Measurements from ENCODE around the gene B3GALT4.

B3GALT4 gene

DNA sequence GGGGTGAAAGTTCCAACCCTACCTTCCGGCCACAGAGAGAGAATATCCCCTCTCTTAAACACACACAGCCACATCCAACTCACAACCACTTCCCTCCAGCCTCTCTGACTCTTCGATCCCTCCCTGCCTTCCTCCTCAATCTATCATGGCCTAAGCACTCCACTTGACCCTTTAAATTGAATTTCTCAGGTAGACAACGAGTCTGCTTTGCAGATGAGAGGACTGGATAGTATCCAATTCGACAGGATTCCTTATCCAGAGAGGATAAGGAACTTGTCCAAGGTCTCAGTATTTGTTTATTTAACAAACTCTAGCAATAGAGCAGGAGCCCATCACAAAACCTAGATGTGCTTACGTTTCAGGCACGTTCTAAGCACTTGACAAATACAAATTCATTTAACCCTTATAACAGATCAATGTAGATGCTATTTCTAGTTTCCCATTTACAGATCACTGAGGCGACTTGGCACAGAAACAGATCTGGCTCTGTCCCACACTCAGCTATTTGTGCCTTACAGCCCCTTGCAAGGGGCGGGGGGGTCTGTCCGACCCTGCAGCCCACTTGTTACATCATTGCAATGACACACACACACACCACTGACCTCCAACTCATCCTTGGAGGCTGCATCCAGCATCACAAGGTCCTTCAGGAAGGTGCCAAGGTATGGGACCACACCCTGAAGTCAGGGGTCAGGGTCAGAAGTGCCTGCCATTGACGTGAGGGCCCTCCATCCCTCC is 17.3 kb downstream of the B3GALT4 start:
- H4K20me1 ChIP-seq: peaks cover 0 to 49% (median 17%) of the 10 kb centered on the region in 11 experiments; a peak in 14 of 22 replicates
- peak overlapping the region in 3 of 11 experiments; percentile 30 to 99 (median 48); a peak in 6 of 22 replicates for H3K4me2 ChIP-seq
- peak overlapping the region in 6 of 11 experiments; percentile 25 to 99 (median 92); a peak in 9 of 22 replicates for H3K9ac ChIP-seq
- no peak overlapping the region for H3K4me3 ChIP-seq
- peaks cover 57 to 65% (median 61%) of the 10 kb centered on the region in 11 experiments for H3K36me3 ChIP-seq
- TF ChIP-seq Cebpa-rat (IDR thresholded peaks at IDR 0.05): no peak
- H3K27me3 ChIP-seq: no peaks in the 10 kb centered on the region
- no peak overlapping the region for H3K27ac ChIP-seq
- peaks cover 27 to 74% (median 38%) of the 10 kb centered on the region in 10 experiments for H3K4me1 ChIP-seq
- no peaks in the 10 kb centered on the region for H3K9me3 ChIP-seq (replicated peaks in 1 of 11)

GRCh38 chr6:33295621-33296369 is 18.9 kb downstream of the B3GALT4 start:
- no peaks in the 10 kb centered on the region for H3K27me3 ChIP-seq
- peak overlapping the region in 3 of 10 experiments; percentile 76 to 83 (median 79); a peak in 3 of 20 replicates for H3K4me3 ChIP-seq
- peaks cover 0 to 53% (median 11%) of the 10 kb centered on the region in 11 experiments; a peak in 14 of 22 replicates for H4K20me1 ChIP-seq
- H3K9ac ChIP-seq: peak overlapping the region in 10 of 11 experiments; percentile 88 to 99 (median 94); a peak in 18 of 22 replicates
- peaks cover 57 to 64% (median 61%) of the 10 kb centered on the region in 11 experiments for H3K36me3 ChIP-seq
- H3K4me1 ChIP-seq: peaks cover 27 to 71% (median 39%) of the 10 kb centered on the region in 10 experiments
- no peak for TF ChIP-seq Cebpa-rat (IDR thresholded peaks at IDR 0.05)
- H3K27ac ChIP-seq: peak overlapping the region in 6 of 11 experiments; percentile 22 to 99 (median 98); a peak in 7 of 22 replicates
- peak overlapping the region in 6 of 11 experiments; percentile 84 to 99 (median 98); a peak in 11 of 22 replicates for H3K4me2 ChIP-seq
- no peaks in the 10 kb centered on the region for H3K9me3 ChIP-seq (replicated peaks in 1 of 11)

DNA sequence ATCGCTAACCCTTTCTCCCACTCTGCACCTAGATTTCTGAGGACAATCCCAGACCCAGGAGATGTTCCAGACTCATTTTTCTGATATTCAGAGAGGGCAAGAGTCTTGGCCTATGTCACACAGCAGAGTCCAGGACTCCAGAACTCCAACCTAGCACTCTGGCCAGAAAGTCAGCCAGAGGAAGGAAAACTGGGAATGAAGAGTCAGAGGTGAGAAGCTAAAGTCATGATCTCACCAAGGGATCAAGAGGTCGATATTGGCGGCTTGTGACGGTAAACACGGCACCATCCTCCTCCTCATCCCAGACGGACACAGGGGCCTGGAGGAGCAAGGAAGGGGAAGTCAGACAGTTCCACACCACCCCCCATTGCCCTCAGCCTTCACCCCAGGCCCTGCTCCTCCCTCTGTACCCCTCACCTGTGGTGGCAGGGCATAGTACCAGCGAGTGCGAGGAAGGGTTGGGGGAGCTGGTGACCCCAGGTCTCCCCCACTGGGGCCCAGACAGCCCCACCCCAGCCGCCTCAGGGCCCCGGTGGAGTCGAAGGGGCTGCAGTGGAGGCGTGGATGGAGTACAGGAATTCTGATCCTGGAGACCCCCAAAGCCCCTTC is 20.0 kb downstream of the B3GALT4 start:
- H3K4me3 ChIP-seq: peak overlapping the region; percentile 66 to 83 (median 76)
- H3K27me3 ChIP-seq: no peaks in the 10 kb centered on the region
- no peaks in the 10 kb centered on the region for H3K9me3 ChIP-seq (replicated peaks in 1 of 11)
- H3K4me2 ChIP-seq: peak overlapping the region; percentile 84 to 99 (median 96)
- peaks cover 0 to 58% (median 17%) of the 10 kb centered on the region in 11 experiments; a peak in 16 of 22 replicates for H4K20me1 ChIP-seq
- H3K36me3 ChIP-seq: peaks cover 52 to 64% (median 58%) of the 10 kb centered on the region in 11 experiments
- H3K27ac ChIP-seq: peak overlapping the region; percentile 72 to 99 (median 98); a peak in 21 of 22 replicates
- peaks cover 33 to 71% (median 41%) of the 10 kb centered on the region in 10 experiments for H3K4me1 ChIP-seq
- peak overlapping the region; percentile 88 to 99 (median 94) for H3K9ac ChIP-seq
- TF ChIP-seq Cebpa-rat (IDR thresholded peaks at IDR 0.05): no peak

DNA sequence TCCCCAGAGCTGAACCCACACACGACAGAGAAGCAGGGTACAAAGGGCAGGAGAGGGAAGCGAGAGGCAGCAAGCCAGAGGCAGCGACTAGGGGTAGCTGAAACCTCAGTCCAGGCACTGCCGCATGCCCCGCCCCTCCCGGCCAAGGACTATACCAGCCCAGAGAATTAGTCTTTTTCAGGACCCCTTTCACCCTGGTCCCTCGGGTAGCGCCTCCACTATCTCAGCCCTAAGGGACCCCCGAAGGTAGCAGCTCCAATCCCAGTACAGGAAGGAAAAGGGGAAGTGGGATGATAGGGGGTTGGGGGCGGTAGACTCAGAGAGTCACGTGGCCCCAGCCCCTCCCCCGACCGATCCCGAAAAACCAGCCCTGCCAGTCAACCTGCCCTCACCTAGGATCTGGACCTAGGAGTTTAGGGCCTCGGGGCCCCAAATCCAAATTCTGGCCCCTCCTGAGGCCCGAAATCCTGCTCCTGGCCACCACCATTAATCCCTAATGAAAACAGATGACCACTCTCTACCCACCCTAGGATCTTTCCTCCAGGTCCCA is 20.6 kb downstream of the B3GALT4 start:
- Histone ChIP-seq H3K27me3 (no peaks in the 10 kb centered on the region), H3K9me3 (replicated peaks in 1 of 11) (no peaks in the 10 kb centered on the region), H4K20me1 (peaks cover 0 to 58% (median 12%) of the 10 kb centered on the region in 11 experiments; a peak in 13 of 22 replicates), H3K4me2 (peak overlapping the region; percentile 84 to 99 (median 96)), H3K27ac (peak overlapping the region; percentile 72 to 99 (median 98); a peak in 21 of 22 replicates), H3K9ac (peak overlapping the region; percentile 88 to 99 (median 94)), H3K4me3 (peak overlapping the region; percentile 66 to 83 (median 76)), H3K36me3 (peaks cover 51 to 64% (median 58%) of the 10 kb centered on the region in 11 experiments), H3K4me1 (peaks cover 33 to 68% (median 40%) of the 10 kb centered on the region in 10 experiments)
- TF ChIP-seq Cebpa-rat (IDR thresholded peaks at IDR 0.05): no peak

DNA sequence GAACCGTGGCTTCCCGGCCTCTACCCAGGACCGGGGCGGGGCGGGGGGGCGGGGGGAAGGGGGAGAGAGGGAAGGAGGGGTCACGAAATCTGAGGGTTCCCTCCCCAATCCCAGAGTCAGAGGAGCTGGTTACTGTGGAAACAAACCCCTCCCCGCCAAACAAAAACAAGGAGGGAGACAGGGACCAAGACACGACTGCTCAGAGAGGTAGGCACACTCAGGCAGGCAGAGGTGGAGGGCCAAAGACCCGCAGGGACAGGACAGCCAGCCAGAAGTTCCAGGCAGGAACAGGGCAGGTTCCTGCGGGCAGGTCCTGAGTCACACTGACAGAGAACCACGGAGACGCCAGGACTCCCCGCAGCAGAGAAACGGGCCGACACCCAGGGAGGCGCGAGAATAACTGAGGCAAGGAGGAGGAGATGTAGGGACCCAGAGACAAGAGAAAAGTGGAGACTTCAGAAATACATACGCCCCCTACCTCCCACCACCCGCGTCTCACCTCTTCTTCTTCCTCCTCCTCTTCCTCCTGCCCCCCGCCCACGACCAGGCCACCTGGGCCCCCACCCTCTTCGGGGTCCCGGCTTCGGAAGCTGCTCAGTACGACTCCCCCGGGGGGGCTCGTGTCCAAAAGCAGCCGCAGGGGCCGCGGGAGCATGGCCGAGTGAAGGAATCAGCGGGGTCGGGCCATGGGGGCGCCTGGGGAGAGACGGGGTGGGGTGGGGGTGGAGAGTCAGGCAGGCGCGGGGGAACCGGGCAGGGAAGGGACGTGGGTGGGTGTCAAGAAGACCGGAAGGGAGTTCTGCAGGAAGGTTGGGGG is 21.2 kb downstream of the B3GALT4 start:
- Histone ChIP-seq H3K4me2 (peak overlapping the region; percentile 84 to 99 (median 96)), H3K27ac (peak overlapping the region; percentile 86 to 99 (median 98)), H3K4me1 (peaks cover 33 to 72% (median 40%) of the 10 kb centered on the region in 10 experiments), H3K36me3 (peaks cover 51 to 64% (median 58%) of the 10 kb centered on the region in 11 experiments), H3K27me3 (no peaks in the 10 kb centered on the region), H3K9ac (peak overlapping the region; percentile 88 to 99 (median 94)), H3K4me3 (peak overlapping the region; percentile 66 to 83 (median 76)), H4K20me1 (peaks cover 0 to 58% (median 12%) of the 10 kb centered on the region in 11 experiments; a peak in 13 of 22 replicates), H3K9me3 (replicated peaks in 1 of 11) (no peaks in the 10 kb centered on the region)
- TF ChIP-seq Cebpa-rat (IDR thresholded peaks at IDR 0.05): no peak

GRCh38 chr6:33298773-33299236 is 21.9 kb downstream of the B3GALT4 start, which contains the start of gene RGL2:
Gene RGL2, minus strand, starts transcription at chr6:33298942. Its CDS starts 332 bp downstream, at chr6:33298610.
- Histone ChIP-seq H3K4me1 (peaks cover 33 to 72% (median 40%) of the 10 kb centered on the region in 10 experiments), H3K27me3 (no peaks in the 10 kb centered on the region), H4K20me1 (peaks cover 0 to 58% (median 8%) of the 10 kb centered on the region in 11 experiments; a peak in 19 of 22 replicates), H3K4me2 (peak within 1 kb of the TSS; percentile 84 to 99 (median 96)), H3K36me3 (peaks cover 51 to 64% (median 58%) of the 10 kb centered on the region in 11 experiments), H3K4me3 (peak within 1 kb of the TSS; percentile 66 to 83 (median 76)), H3K9ac (peak within 1 kb of the TSS; percentile 88 to 99 (median 94)), H3K27ac (peak within 1 kb of the TSS; percentile 86 to 99 (median 98)), H3K9me3 (replicated peaks in 1 of 11) (no peaks in the 10 kb centered on the region)
- TF ChIP-seq Cebpa-rat (IDR thresholded peaks at IDR 0.05): no peak

DNA sequence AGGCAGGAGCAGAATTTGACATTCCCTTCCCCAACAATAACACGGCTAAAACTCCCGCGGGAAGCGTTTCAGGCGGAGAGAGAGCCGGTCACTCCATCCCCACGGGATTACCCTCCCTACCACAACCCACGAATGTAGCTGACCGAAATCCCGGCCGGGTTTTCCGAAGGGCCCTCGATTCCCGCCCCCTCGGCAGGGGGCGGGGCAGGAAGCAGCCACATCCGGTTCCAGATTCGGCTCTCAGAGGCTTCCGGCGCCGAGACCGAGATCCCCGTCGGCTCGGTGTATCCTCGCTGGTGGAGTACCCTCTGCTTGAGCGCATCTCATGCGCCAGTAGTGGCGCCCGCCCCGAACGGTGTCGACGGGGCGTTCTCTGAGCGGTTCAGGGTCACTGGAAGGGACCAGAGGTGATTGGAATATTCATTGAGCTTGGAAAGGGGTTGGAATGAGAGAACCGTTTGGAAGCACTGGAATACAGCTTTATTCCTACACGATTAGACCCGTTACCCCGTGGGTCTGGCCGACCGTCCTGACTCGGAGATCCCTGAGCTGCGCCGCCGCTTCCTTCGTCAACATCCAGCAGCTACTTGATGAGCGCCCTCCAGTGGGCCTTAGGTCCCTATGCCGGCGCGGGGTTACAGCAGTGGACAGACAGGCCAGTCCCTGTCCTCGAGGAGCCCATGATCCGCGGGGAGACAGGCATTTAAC is 22.5 kb downstream of the B3GALT4 start:
- peak overlapping the region; percentile 66 to 83 (median 76) for H3K4me3 ChIP-seq
- no peak for TF ChIP-seq Cebpa-rat (IDR thresholded peaks at IDR 0.05)
- H3K9ac ChIP-seq: peak overlapping the region; percentile 88 to 99 (median 94)
- H3K4me1 ChIP-seq: peaks cover 33 to 72% (median 40%) of the 10 kb centered on the region in 10 experiments
- peak overlapping the region; percentile 86 to 99 (median 98) for H3K27ac ChIP-seq
- H3K36me3 ChIP-seq: peaks cover 51 to 64% (median 59%) of the 10 kb centered on the region in 11 experiments
- peaks cover 0 to 58% (median 13%) of the 10 kb centered on the region in 11 experiments; a peak in 19 of 22 replicates for H4K20me1 ChIP-seq
- no peaks in the 10 kb centered on the region for H3K27me3 ChIP-seq
- no peaks in the 10 kb centered on the region for H3K9me3 ChIP-seq (replicated peaks in 1 of 11)
- peak overlapping the region; percentile 84 to 99 (median 95) for H3K4me2 ChIP-seq
